Activated CD8-positive, alpha-beta T cell treated with anti-CD3 and anti-CD28 coated beads for 36 hours (primary cell): ENCODE results near the gene ARHGAP26. TPM values are rescaled to one million over a fixed set of nuclear protein-coding genes. Genes with fewer than 3 reads are reported as not detected.
A peak's percentile ranks its signal among the peaks of the same experiment; 100 is the strongest.

Experiments
- ATAC-seq: fragments of 200-7000 bp; cut with Tn5 transposase; one replicate; pipeline ENCODE4 v1.10.0; 2021; ENCODE audit warnings: mild to moderate bottlenecking, moderate library complexity
- CTCF ChIA-PET: fragments of 350-600 bp; sonication (Branson Sonifier 250); formaldehyde crosslinking; loops from one replicate; lab custom pipeline; 2021; ENCODE audit warnings: antibody characterized with exemption; lab: Charles Lee
- POLR2A ChIA-PET: fragments of 350-600 bp; sonication (Branson Sonifier 250); formaldehyde crosslinking; loops from one replicate; lab custom pipeline; 2021; ENCODE audit warnings: antibody characterized with exemption; lab: Charles Lee
- DNase-seq: peaks from one replicate; pipeline ENCODE4 v3.0.0-alpha.2; 2020
- H3K27ac Mint-ChIP-seq: one replicate; pipeline ENCODE4 v1.8.0; 2021; ENCODE audit warnings: mild to moderate bottlenecking, mixed read lengths
- H3K27me3 Mint-ChIP-seq: one replicate; pipeline ENCODE4 v1.8.0; 2021; ENCODE audit warnings: mixed read lengths
- H3K36me3 Mint-ChIP-seq: one replicate; pipeline ENCODE4 v1.8.0; 2021; ENCODE audit warnings: low read depth, mixed read lengths
- H3K4me1 Mint-ChIP-seq: one replicate; pipeline ENCODE4 v1.8.0; 2021; ENCODE audit warnings: low read depth, mixed read lengths
- H3K4me3 Mint-ChIP-seq: one replicate; pipeline ENCODE4 v1.8.0; 2021; ENCODE audit warnings: mild to moderate bottlenecking, moderate library complexity, mixed read lengths
- H3K9me3 Mint-ChIP-seq: one replicate; pipeline ENCODE4 v1.8.0; 2021; ENCODE audit warnings: mixed read lengths
- CTCF ChIP-seq: fragments of 200-600 bp; IDR thresholded peaks from one replicate; pipeline ENCODE4 v1.8.0; 2022; ENCODE audit warnings: antibody characterized with exemption, mild to moderate bottlenecking
- intact Hi-C: fragments of 100-400 bp; cut with micrococcal nuclease; formaldehyde crosslinking; loops from one replicate; pipeline ENCODE4 v1.10.0; 2022
- total RNA-seq, 2 experiments: library from RNA; stranded (reverse); gene quantifications; one replicate each; pipeline ENCODE4 v1.2.3, GENCODE V29; 2021

ARHGAP26 gene
- total RNA-seq, 2 experiments from 2014 or later = 12.7 to 18.0 TPM

GRCh38 chr5:143080982-143081381, 310.8 kb downstream of the ARHGAP26 start:
- Mint-ChIP-seq H3K36me3 (peaks cover 3% of the 10 kb centered on the region), H3K27ac (peak overlapping the region; percentile 4)
- POLR2A ChIA-PET = no interaction called here

GRCh38 chr5:143083006-143083405, 312.8 kb downstream of the ARHGAP26 start:
- Mint-ChIP-seq H3K27me3 (no peaks in the 10 kb centered on the region), H3K9me3 (no peaks in the 10 kb centered on the region), H3K36me3 (peaks cover 3% of the 10 kb centered on the region), H3K4me1 (peaks cover 12% of the 10 kb centered on the region), H3K4me3 (no peak overlapping the region), H3K27ac (no peak overlapping the region)
- DNase-seq (no peak), ATAC-seq (no peak)
- ChIA-PET POLR2A (no interaction called here), CTCF (interaction anchor here (1.2 kb wide), 1 partner anchor 25 kb away, joined by 5 read pairs; no protein-coding TSS in a partner anchor)
- intact Hi-C loops = no loop called here
- no peak for TF ChIP-seq CTCF

More at GRCh38 chr5:143080982-143081381, 310.8 kb downstream of the ARHGAP26 start:
- H3K4me3 Mint-ChIP-seq = no peak overlapping the region
- CTCF ChIA-PET = interaction anchor here (1.3 kb wide), 1 partner anchor 322 kb away, joined by 3 read pairs; the partner anchor contains the start of gene NR3C1
- intact Hi-C loops = no loop called here
- no peaks in the 10 kb centered on the region for H3K9me3 Mint-ChIP-seq
- H3K4me1 Mint-ChIP-seq = peaks cover 12% of the 10 kb centered on the region
- no peak for TF ChIP-seq CTCF
- no peak for DNase-seq
- ATAC-seq = peak; percentile 42
- H3K27me3 Mint-ChIP-seq = no peaks in the 10 kb centered on the region

- no peak overlapping the region for H3K4me3 Mint-ChIP-seq
- H3K27me3 Mint-ChIP-seq = no peaks in the 10 kb centered on the region
- intact Hi-C loops = no loop called here
- H3K9me3 Mint-ChIP-seq = no peaks in the 10 kb centered on the region
- DNase-seq (no peak), ATAC-seq (no peak)
- TF ChIP-seq CTCF = no peak
- H3K27ac Mint-ChIP-seq = no peak overlapping the region
- POLR2A ChIA-PET = interaction anchor here (1.1 kb wide), 1 partner anchor 8 kb away, joined by 3 read pairs; no protein-coding TSS in a partner anchor
- peaks cover 10% of the 10 kb centered on the region for H3K36me3 Mint-ChIP-seq
- peaks cover 12% of the 10 kb centered on the region for H3K4me1 Mint-ChIP-seq
- CTCF ChIA-PET = no interaction called here
Observed at GRCh38 chr5:143084407-143084806, 314.2 kb downstream of the ARHGAP26 start.

GRCh38 chr5:143085319-143085917, 315.2 kb downstream of the ARHGAP26 start:
- no peaks in the 10 kb centered on the region for H3K9me3 Mint-ChIP-seq
- ChIA-PET CTCF (no interaction called here), POLR2A (interaction anchor here (1.0 to 1.1 kb wide), 2 partner anchors 9 to 10 kb away, joined by 3 read pairs; no protein-coding TSS in a partner anchor)
- no peak overlapping the region for H3K4me3 Mint-ChIP-seq
- no peak for DNase-seq
- peaks cover 10% of the 10 kb centered on the region for H3K4me1 Mint-ChIP-seq
- no peak for TF ChIP-seq CTCF
- H3K27me3 Mint-ChIP-seq = no peaks in the 10 kb centered on the region
- H3K36me3 Mint-ChIP-seq = peaks cover 10% of the 10 kb centered on the region
- intact Hi-C loops = no loop called here
- no peak for ATAC-seq
- H3K27ac Mint-ChIP-seq = no peak overlapping the region

GRCh38 chr5:143086546-143086907, 316.4 kb downstream of the ARHGAP26 start:
- Mint-ChIP-seq H3K9me3 (no peaks in the 10 kb centered on the region), H3K36me3 (peaks cover 10% of the 10 kb centered on the region), H3K4me1 (peaks cover 6% of the 10 kb centered on the region), H3K27ac (no peak overlapping the region), H3K27me3 (no peaks in the 10 kb centered on the region), H3K4me3 (no peak overlapping the region)
- CTCF ChIA-PET = no interaction called here
- no peak for TF ChIP-seq CTCF
- POLR2A ChIA-PET = interaction anchor here (1.0 kb wide), 1 partner anchor 11 kb away, joined by 3 read pairs; no protein-coding TSS in a partner anchor
- DNase-seq (no peak), ATAC-seq (no peak)
- intact Hi-C loops = no loop called here
